ENCODE data around the gene PRODH2. TPM values are rescaled to one million over a fixed set of nuclear protein-coding genes. Genes with fewer than 3 reads are reported as not detected.

The PRODH2 gene, protein sequence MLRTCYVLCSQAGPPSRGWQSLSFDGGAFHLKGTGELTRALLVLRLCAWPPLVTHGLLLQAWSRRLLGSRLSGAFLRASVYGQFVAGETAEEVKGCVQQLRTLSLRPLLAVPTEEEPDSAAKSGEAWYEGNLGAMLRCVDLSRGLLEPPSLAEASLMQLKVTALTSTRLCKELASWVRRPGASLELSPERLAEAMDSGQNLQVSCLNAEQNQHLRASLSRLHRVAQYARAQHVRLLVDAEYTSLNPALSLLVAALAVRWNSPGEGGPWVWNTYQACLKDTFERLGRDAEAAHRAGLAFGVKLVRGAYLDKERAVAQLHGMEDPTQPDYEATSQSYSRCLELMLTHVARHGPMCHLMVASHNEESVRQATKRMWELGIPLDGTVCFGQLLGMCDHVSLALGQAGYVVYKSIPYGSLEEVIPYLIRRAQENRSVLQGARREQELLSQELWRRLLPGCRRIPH
- not detected for total RNA-seq (2021; fragmentation: NEBNext Ultra II Directional; extraction: Animal tissue kit (Norgen Biotek cat#: 25700))
- long read RNA-seq: 0 reads

DNA sequence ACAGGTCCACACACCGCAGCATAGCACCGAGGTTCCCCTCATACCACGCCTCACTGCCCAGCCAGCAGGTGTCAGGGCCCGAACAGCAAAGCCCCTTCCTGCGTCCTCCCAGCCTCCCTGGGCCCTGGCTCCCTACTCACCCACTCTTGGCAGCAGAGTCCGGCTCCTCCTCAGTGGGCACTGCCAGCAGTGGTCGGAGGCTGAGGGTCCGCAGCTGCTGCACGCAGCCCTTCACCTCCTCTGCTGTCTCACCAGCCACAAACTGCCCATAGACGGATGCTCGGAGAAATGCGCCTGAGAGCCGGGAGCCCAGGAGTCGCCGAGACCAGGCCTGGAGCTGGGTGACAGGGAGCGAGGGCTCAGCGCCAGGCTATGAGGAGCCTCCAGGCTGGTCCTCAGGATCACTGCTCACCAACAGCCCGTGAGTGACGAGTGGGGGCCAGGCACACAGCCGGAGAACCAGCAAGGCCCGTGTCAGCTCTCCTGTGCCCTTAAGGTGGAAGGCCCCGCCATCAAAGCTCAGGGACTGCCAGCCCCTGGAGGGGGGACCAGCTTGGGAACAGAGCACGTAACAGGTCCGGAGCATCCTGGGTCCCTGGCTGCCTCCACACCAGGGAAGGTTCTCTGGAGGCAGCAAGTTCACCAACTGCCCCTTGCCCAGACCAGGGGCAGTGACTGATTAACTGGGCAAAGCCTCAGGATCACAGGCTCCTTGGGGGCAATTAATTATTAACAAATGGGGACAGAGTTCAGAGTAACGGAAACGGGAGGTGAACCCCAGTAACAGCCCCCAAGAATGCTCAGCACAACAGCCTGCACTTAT, at the start of gene PRODH2:
Gene PRODH2 (minus strand): TSS at position 626 of the 823 bp plus-strand sequence. CDS start 40 bp downstream, at position 586.
- H3K27me3 Mint-ChIP-seq (ENCODE audit: insufficient read depth): peaks cover 28% of the 10 kb centered on the region
- H3K36me3 Mint-ChIP-seq (ENCODE audit: low read depth): no peaks in the 10 kb centered on the region
- no peaks in the 10 kb centered on the region for H3K4me1 Mint-ChIP-seq (ENCODE audit: low read depth)
- DNase-seq: no peak
- no peak within 1 kb of the TSS for H3K27ac Mint-ChIP-seq
- no peak within 1 kb of the TSS for H3K4me3 Mint-ChIP-seq
- H3K9me3 Mint-ChIP-seq: no peaks in the 10 kb centered on the region
- TF ChIP-seq, protein P1, sequence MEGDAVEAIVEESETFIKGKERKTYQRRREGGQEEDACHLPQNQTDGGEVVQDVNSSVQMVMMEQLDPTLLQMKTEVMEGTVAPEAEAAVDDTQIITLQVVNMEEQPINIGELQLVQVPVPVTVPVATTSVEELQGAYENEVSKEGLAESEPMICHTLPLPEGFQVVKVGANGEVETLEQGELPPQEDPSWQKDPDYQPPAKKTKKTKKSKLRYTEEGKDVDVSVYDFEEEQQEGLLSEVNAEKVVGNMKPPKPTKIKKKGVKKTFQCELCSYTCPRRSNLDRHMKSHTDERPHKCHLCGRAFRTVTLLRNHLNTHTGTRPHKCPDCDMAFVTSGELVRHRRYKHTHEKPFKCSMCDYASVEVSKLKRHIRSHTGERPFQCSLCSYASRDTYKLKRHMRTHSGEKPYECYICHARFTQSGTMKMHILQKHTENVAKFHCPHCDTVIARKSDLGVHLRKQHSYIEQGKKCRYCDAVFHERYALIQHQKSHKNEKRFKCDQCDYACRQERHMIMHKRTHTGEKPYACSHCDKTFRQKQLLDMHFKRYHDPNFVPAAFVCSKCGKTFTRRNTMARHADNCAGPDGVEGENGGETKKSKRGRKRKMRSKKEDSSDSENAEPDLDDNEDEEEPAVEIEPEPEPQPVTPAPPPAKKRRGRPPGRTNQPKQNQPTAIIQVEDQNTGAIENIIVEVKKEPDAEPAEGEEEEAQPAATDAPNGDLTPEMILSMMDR (IDR thresholded peaks at IDR 0.05): no peak

DNA sequence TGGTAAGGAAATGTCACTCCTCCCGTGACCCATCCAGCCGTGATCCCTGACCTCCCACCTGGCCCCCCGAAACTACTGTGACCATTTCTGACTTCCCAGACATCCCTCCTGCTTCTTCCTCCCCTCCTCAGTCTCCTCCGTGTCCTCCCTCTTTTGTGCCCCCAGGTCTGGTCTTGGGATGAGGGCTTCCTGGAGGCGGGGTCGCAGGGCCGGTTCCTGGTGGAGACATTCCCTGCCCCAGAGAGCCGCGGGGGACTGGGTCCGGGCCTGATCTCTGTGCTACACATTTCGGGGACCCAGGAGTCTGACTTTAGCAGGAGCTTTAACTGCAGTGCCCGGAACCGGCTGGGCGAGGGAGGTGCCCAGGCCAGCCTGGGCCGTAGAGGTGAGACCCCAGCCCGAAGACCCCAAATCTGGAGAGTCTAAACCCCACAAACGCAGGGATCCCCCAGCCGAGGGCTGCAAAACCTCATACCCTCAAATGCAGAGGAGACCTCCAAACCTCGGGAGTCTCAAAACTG, 49.1 kb upstream of the PRODH2 start:
- Mint-ChIP-seq H3K4me3 (no peak overlapping the region), H3K36me3 (ENCODE audit: low read depth) (no peaks in the 10 kb centered on the region), H3K9me3 (no peaks in the 10 kb centered on the region), H3K27me3 (ENCODE audit: insufficient read depth) (peaks cover 48% of the 10 kb centered on the region), H3K4me1 (ENCODE audit: low read depth) (no peaks in the 10 kb centered on the region), H3K27ac (no peak overlapping the region)
- TF ChIP-seq, protein P1 (IDR thresholded peaks at IDR 0.05): no peak
- DNase-seq: no peak

DNA sequence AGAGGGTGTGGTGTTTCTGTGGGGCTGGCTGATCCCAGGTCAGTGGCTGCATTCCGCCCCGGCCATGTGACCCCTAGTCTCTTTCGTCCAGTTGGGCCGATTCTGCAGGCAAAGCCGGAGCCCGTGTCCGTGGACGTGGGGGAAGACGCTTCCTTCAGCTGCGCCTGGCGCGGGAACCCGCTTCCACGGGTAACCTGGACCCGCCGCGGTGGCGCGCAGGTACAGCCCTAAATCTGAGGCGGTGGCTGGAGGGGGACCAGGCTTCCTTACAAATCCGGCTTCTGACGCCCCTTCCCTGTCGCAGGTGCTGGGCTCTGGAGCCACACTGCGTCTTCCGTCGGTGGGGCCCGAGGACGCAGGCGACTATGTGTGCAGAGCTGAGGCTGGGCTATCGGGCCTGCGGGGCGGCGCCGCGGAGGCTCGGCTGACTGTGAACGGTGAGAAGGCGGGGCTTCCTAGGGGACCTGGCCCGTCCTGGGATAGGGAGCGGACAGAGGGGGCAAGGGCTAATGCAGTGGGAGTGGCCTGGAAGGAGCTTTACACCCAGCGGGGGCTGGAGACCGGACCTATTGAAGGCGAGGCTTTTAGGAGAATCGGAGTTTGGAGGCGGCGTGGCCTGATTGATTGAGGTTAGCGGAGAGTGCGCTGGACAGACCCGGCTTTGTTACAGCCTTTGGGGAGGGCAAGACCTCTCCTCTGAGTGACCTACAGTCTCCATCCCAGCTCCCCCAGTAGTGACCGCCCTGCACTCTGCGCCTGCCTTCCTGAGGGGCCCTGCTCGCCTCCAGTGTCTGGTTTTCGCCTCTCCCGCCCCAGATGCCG, 48.4 kb upstream of the PRODH2 start:
- Mint-ChIP-seq H3K4me1 (ENCODE audit: low read depth) (no peaks in the 10 kb centered on the region), H3K27ac (no peak overlapping the region), H3K4me3 (no peak overlapping the region), H3K27me3 (ENCODE audit: insufficient read depth) (peaks cover 43% of the 10 kb centered on the region), H3K9me3 (no peaks in the 10 kb centered on the region), H3K36me3 (ENCODE audit: low read depth) (no peaks in the 10 kb centered on the region)
- TF ChIP-seq, protein P1 (IDR thresholded peaks at IDR 0.05): no peak
- DNase-seq: no peak

DNA sequence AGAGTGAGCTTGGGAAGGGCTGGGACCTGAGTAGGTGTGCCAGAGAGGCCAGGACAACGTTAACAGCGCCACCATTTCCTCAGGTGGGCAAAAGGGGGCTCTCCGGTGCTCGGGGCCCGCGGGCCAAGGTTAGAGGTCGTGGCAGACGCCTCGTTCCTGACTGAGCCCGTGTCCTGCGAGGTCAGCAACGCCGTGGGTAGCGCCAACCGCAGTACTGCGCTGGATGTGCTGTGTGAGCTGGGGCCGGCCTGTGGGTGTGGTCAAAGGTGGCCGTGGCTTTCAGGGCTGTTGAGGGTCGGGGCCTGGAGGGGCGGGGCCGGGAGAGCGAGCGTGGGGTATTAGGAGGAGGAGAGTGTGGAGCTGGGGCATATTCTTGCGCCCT, 47.8 kb upstream of the PRODH2 start:
- no peak overlapping the region for H3K4me3 Mint-ChIP-seq
- DNase-seq: no peak
- H3K4me1 Mint-ChIP-seq (ENCODE audit: low read depth): no peaks in the 10 kb centered on the region
- H3K9me3 Mint-ChIP-seq: no peaks in the 10 kb centered on the region
- TF ChIP-seq, protein P1 (IDR thresholded peaks at IDR 0.05): no peak
- no peaks in the 10 kb centered on the region for H3K36me3 Mint-ChIP-seq (ENCODE audit: low read depth)
- H3K27me3 Mint-ChIP-seq (ENCODE audit: insufficient read depth): peaks cover 41% of the 10 kb centered on the region
- H3K27ac Mint-ChIP-seq: no peak overlapping the region

DNA sequence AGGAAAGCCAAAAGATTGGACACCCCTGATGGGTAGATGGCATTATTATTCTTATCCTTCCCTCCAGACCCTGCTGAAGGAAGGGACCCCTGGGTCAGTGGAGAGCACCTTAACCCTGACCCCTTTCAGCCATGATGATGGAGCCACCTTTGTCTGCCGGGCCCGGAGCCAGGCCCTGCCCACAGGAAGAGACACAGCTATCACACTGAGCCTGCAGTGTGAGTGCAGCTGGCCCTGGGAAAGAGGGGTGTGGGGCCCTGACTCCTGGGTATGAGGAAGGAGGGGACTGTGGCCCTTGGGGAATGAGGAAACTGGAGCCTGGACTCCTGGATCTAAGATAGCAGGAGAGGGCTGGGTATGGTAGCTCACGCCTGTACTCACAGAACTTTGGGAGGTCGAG, 46.8 kb upstream of the PRODH2 start:
- TF ChIP-seq, protein P1 (IDR thresholded peaks at IDR 0.05): no peak
- Mint-ChIP-seq H3K27me3 (ENCODE audit: insufficient read depth) (peaks cover 42% of the 10 kb centered on the region), H3K36me3 (ENCODE audit: low read depth) (no peaks in the 10 kb centered on the region), H3K4me1 (ENCODE audit: low read depth) (peaks cover 5% of the 10 kb centered on the region; the same call in 1 of the 2 replicates), H3K9me3 (no peaks in the 10 kb centered on the region), H3K4me3 (no peak overlapping the region), H3K27ac (no peak overlapping the region)
- DNase-seq: no peak
